HEK293T (cell line): Measurements from ENCODE around the gene VPS18.

Experiments
- CTCF ChIA-PET: fragments of 350-600 bp; formaldehyde crosslinking; extraction: SDS; loops from one replicate; lab custom pipeline; 2021; ENCODE audit warnings: antibody characterized with exemption, inconsistent platforms; lab: Yijun Ruan, JAX
- POLR2A ChIA-PET: fragments of 350-600 bp; formaldehyde crosslinking; extraction: SDS; loops from one replicate; lab custom pipeline; 2020; ENCODE audit warnings: antibody characterized with exemption, inconsistent platforms; lab: Yijun Ruan, JAX
- DNase-seq: peaks from one replicate; pipeline ENCODE4 v3.0.0; 2012; ENCODE audit warnings: mixed read lengths; ENCODE audit errors: extremely low spot score
- ARNT ChIP-seq: fragments of 450-650 bp; IDR thresholded peaks from 2 replicates; pipeline ENCODE4 v1.6.1; 2017; ENCODE audit warnings: mild to moderate bottlenecking
- BHLHE40 ChIP-seq: fragments of 450-650 bp; IDR thresholded peaks from 2 replicates; pipeline ENCODE4 v1.6.1; 2016; ENCODE audit warnings: mild to moderate bottlenecking, moderate library complexity, borderline replicate concordance
- CTBP1 ChIP-seq: fragments of 450-650 bp; IDR thresholded peaks from 2 replicates; pipeline ENCODE4 v1.6.1; 2016; ENCODE audit warnings: borderline replicate concordance
- ELF4 ChIP-seq: fragments of 450-650 bp; IDR thresholded peaks from 2 replicates; pipeline ENCODE4 v1.6.1; 2017; ENCODE audit warnings: antibody characterized with exemption
- FOXA1 ChIP-seq: fragments of 450-650 bp; IDR thresholded peaks from 2 replicates; pipeline ENCODE4 v1.6.1; 2016; ENCODE audit warnings: mild to moderate bottlenecking
- FOXK2 ChIP-seq: fragments of 450-650 bp; IDR thresholded peaks from 2 replicates; pipeline ENCODE4 v1.6.1; 2016; ENCODE audit warnings: mild to moderate bottlenecking
- FOXM1 ChIP-seq: fragments of 450-650 bp; IDR thresholded peaks from 2 replicates; pipeline ENCODE4 v1.6.1; 2017; ENCODE audit warnings: mild to moderate bottlenecking, borderline replicate concordance
- HDGF ChIP-seq: fragments of 450-650 bp; IDR thresholded peaks from 2 replicates; pipeline ENCODE4 v1.6.1; 2017; ENCODE audit warnings: antibody characterized with exemption, borderline replicate concordance
- L3MBTL2 ChIP-seq: fragments of 450-650 bp; conservative IDR thresholded peaks from 2 replicates; pipeline ENCODE4 v1.6.1; 2016; ENCODE audit warnings: mild to moderate bottlenecking
- LEF1 ChIP-seq: fragments of 450-650 bp; IDR thresholded peaks from 2 replicates; pipeline ENCODE4 v1.6.1; 2017; ENCODE audit warnings: mild to moderate bottlenecking, borderline replicate concordance
- NFRKB ChIP-seq: fragments of 450-650 bp; IDR thresholded peaks from 2 replicates; pipeline ENCODE4 v1.6.1; 2016; ENCODE audit warnings: mild to moderate bottlenecking, moderate library complexity
- PKNOX1 ChIP-seq: fragments of 450-650 bp; IDR thresholded peaks from 2 replicates; pipeline ENCODE4 v1.6.1; 2016
- SP1 ChIP-seq: fragments of 450-650 bp; IDR thresholded peaks from 2 replicates; pipeline ENCODE4 v1.6.1; 2017
- SUZ12 ChIP-seq: fragments of 450-650 bp; IDR thresholded peaks from 2 replicates; pipeline ENCODE4 v1.6.1; 2016; ENCODE audit warnings: mild to moderate bottlenecking
- TARDBP ChIP-seq: fragments of 450-650 bp; IDR thresholded peaks from 2 replicates; pipeline ENCODE4 v1.6.1; 2016
- ZNF384 ChIP-seq: fragments of 450-650 bp; IDR thresholded peaks from 2 replicates; pipeline ENCODE4 v1.6.1; 2016

The VPS18 gene

GRCh38 chr15:40929660-40930429, 35.6 kb downstream of the VPS18 start:
- DNase-seq = no peak
- ChIA-PET CTCF (interaction anchor here (0.7 to 2.3 kb wide), 8 partner anchors 8 to 852 kb away, joined by 3 to 14 read pairs (median 4); partner anchors contain the start of gene CHAC1), POLR2A (interaction anchor here (1.4 to 3.6 kb wide), 4 partner anchors 10 to 24 kb away, joined by 3 to 32 read pairs (median 16); partner anchors contain the start of gene CHAC1)
- TF ChIP-seq L3MBTL2 (peak; percentile 15; the same call in 1 of the 2 replicates), TARDBP (no peak), SP1 (no peak)

- CTCF ChIA-PET = interaction anchor here (0.7 to 2.1 kb wide), 8 partner anchors 9 to 112 kb away, joined by 3 to 22 read pairs (median 4); partner anchors contain the start of gene CHAC1
- DNase-seq = peak; percentile 45
- TF ChIP-seq PKNOX1 (no peak), CTBP1 (0 out of 2 replicates have a peak, but pooled peaks have one; percentile 18), ELF4 (no peak), SUZ12 (no peak), LEF1 (no peak), TARDBP (no peak), ARNT (no peak), FOXK2 (no peak), L3MBTL2 (peak; percentile 65), ZNF384 (no peak)
- POLR2A ChIA-PET = interaction anchor here (1.4 to 3.6 kb wide), 4 partner anchors 11 to 37 kb away, joined by 3 to 32 read pairs (median 14); partner anchors contain the start of gene CHAC1
Measured at GRCh38 chr15:40930430-40931299, 36.4 kb downstream of the VPS18 start.

GRCh38 chr15:40931300-40932142, 37.3 kb downstream of the VPS18 start:
- CTCF ChIA-PET = interaction anchor here (1.2 to 2.1 kb wide), 5 partner anchors 10 to 28 kb away, joined by 4 to 22 read pairs (median 5); partner anchors contain the start of gene CHAC1
- no peak for DNase-seq
- TF ChIP-seq LEF1 (no peak), FOXA1 (no peak), NFRKB (no peak), BHLHE40 (no peak), SP1 (no peak), CTBP1 (no peak), HDGF (no peak), FOXM1 (no peak), FOXK2 (no peak)
- POLR2A ChIA-PET = interaction anchor here (0.9 to 3.6 kb wide), 4 partner anchors 10 to 36 kb away, joined by 3 to 32 read pairs (median 14); partner anchors contain the start of gene CHAC1

GRCh38 chr15:40932156-40932555, 37.9 kb downstream of the VPS18 start:
- TF ChIP-seq ZNF384 (no peak), ARNT (no peak), PKNOX1 (no peak), SP1 (no peak)
- ChIA-PET POLR2A (interaction anchor here (0.9 to 3.6 kb wide), 4 partner anchors 9 to 35 kb away, joined by 3 to 32 read pairs (median 14); partner anchors contain the start of gene CHAC1), CTCF (interaction anchor here (2.1 kb wide), 1 partner anchor 9 kb away, joined by 22 read pairs; no protein-coding TSS in a partner anchor)

GRCh38 chr15:40932649-40933516, 38.6 kb downstream of the VPS18 start:
- ChIA-PET POLR2A (interaction anchor here (3.0 to 3.6 kb wide), 2 partner anchors 9 to 21 kb away, joined by 24 to 32 read pairs; partner anchors contain the start of gene CHAC1), CTCF (no interaction called here)
- no peak for DNase-seq
- TF ChIP-seq PKNOX1 (no peak), LEF1 (no peak), L3MBTL2 (no peak), ZNF384 (no peak), NFRKB (no peak), TARDBP (no peak), CTBP1 (no peak), FOXK2 (no peak), ELF4 (no peak), FOXA1 (no peak), ARNT (no peak), FOXM1 (no peak), SP1 (no peak), SUZ12 (no peak), HDGF (no peak), BHLHE40 (no peak)

More at GRCh38 chr15:40932156-40932555, 37.9 kb downstream of the VPS18 start:
- DNase-seq = no peak
